Measurements from ENCODE around the gene GUCY1A1.

The GUCY1A1 gene

GRCh38 chr4:155626561-155626960 is 40.1 kb upstream of the GUCY1A1 start:
- H3K4me3 ChIP-seq (replicated peaks; ENCODE audit: low read depth, low read length), result no peak overlapping the region
- no peak for TF ChIP-seq CTCF (IDR thresholded peaks at IDR 0.05; ENCODE audit: insufficient read depth, low read length, poor library complexity, severe bottlenecking)
- no peak for DNase-seq (ENCODE audit: extremely low read depth, insufficient read length)
- no peaks in the 10 kb centered on the region for H3K27me3 ChIP-seq (replicated peaks; ENCODE audit: control insufficient read depth, insufficient read depth, low read length)
- H3K36me3 ChIP-seq (ENCODE audit: control insufficient read depth, insufficient read depth, low read length), result no peaks in the 10 kb centered on the region

- TF ChIP-seq CTCF (IDR thresholded peaks at IDR 0.05; ENCODE audit: insufficient read depth, low read length, poor library complexity, severe bottlenecking), result no peak
- no peak for DNase-seq (ENCODE audit: extremely low read depth, insufficient read length)
- no peak overlapping the region for H3K4me3 ChIP-seq (replicated peaks; ENCODE audit: low read depth, low read length)
- H3K36me3 ChIP-seq (ENCODE audit: control insufficient read depth, insufficient read depth, low read length), result no peaks in the 10 kb centered on the region
- no peaks in the 10 kb centered on the region for H3K27me3 ChIP-seq (replicated peaks; ENCODE audit: control insufficient read depth, insufficient read depth, low read length)
Measured at GRCh38 chr4:155629183-155629825, 37.3 kb upstream of the GUCY1A1 start.

GRCh38 chr4:155629956-155630355 is 36.7 kb upstream of the GUCY1A1 start:
- Histone ChIP-seq H3K36me3 (ENCODE audit: control insufficient read depth, insufficient read depth, low read length) (no peaks in the 10 kb centered on the region), H3K4me3 (replicated peaks; ENCODE audit: low read depth, low read length) (no peak overlapping the region), H3K27me3 (replicated peaks; ENCODE audit: control insufficient read depth, insufficient read depth, low read length) (no peaks in the 10 kb centered on the region)
- no peak for TF ChIP-seq CTCF (IDR thresholded peaks at IDR 0.05; ENCODE audit: insufficient read depth, low read length, poor library complexity, severe bottlenecking)
- no peak for DNase-seq (ENCODE audit: extremely low read depth, insufficient read length)

- DNase-seq (ENCODE audit: extremely low read depth, insufficient read length), result no peak
- Histone ChIP-seq H3K4me3 (replicated peaks; ENCODE audit: low read depth, low read length) (no peak overlapping the region), H3K27me3 (replicated peaks; ENCODE audit: control insufficient read depth, insufficient read depth, low read length) (no peaks in the 10 kb centered on the region), H3K36me3 (ENCODE audit: control insufficient read depth, insufficient read depth, low read length) (no peaks in the 10 kb centered on the region)
- TF ChIP-seq CTCF (IDR thresholded peaks at IDR 0.05; ENCODE audit: insufficient read depth, low read length, poor library complexity, severe bottlenecking), result no peak
Measured at GRCh38 chr4:155632310-155632840, 34.3 kb upstream of the GUCY1A1 start.

DNA sequence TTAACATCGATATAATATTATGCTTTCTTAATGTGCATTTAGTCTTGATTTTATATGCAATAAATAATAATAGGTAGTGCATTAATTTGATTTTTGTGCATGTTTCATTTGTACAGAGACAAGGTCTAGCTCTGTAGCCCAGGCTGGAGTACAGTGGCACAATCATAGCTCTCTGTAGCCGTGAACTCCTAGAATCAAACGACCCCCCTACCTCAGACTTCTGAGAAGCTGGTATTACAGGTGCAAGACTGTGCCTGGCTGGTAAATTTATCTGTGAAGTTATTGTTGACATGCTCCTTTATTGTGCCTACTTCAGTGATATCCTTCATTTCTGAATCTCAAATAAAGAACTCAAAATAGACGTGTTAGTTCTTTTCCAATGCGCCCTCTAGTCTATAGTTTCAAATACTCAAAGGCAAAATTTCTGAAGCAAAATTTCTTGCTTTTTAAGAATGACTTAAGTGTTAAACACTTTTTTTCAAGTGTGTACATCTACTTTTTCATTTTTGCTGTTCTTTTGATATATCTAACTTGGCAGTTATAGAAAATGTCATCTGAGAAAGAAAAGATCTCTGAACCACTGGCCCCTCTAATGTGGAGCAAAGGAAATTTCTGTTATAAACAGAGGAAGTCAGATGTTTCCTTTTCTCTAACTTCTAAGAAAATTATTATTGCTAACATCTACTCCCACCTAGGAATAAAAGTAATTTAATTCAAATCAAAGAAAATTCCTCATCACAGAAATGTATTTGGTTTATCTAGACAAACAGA is 28.3 kb upstream of the GUCY1A1 start:
- TF ChIP-seq CTCF (IDR thresholded peaks at IDR 0.05; ENCODE audit: insufficient read depth, low read length, poor library complexity, severe bottlenecking), result no peak
- no peak for DNase-seq (ENCODE audit: extremely low read depth, insufficient read length)
- Histone ChIP-seq H3K27me3 (replicated peaks; ENCODE audit: control insufficient read depth, insufficient read depth, low read length) (no peaks in the 10 kb centered on the region), H3K4me3 (replicated peaks; ENCODE audit: low read depth, low read length) (no peak overlapping the region), H3K36me3 (ENCODE audit: control insufficient read depth, insufficient read depth, low read length) (no peaks in the 10 kb centered on the region)

Measured in GM06990 (cell line).